ENCODE data around the gene NGRN.
"Not testable (repeated sequence)": the region's sequence is repeated elsewhere in the genome, so short reads cannot be mapped to it uniquely, and the experiment has no call there.

NGRN gene

DNA sequence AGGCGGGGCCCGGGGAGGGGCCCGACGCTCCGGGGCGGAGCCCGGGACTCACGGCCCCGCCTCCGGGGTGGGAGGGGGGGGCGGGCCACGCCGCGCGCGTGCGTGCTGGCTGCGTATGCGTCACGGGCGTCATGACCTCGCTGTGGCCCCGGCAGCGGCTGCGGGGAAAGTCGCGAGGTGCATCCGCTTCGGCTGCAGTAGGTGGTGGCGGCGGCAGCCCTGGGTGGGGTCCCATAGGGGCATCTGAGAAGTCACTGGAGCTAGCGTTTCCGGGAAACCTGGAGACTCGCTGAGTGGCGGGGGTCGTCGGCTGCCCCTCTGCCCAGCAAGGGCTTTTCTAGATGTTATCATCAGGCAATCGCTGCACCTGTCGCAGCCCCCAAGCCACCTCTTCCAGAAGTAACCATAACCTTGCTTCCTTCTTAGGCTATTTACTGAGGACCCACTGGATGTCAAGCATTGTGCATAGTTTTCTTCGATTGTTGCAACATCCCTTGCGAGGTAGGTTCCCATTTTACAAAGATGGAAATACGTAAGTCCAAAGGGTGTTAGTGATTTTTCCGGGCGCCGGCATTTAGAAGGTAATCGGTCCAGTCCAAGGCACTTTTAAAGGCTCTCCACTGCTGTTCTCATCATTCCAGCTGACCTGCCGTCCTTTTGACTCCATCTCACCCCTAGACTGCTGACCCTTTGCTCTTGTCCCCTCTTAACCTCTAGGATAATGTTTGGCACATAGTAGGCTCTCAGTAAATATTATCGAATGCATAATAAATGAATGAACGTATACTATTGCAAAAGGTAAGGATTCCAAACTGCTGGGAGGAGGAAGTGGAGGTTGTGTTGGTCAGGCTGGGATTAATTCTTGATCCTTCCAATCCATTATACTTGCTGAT, 31.1 kb upstream of the NGRN start, which contains the start of gene GDPGP1:
Gene GDPGP1, plus strand, starts transcription at position 114 of the 893 bp plus-strand sequence. CDS start 6,700 bp downstream, outside the sequence.
- peak; percentile 56 for DNase-seq

DNA sequence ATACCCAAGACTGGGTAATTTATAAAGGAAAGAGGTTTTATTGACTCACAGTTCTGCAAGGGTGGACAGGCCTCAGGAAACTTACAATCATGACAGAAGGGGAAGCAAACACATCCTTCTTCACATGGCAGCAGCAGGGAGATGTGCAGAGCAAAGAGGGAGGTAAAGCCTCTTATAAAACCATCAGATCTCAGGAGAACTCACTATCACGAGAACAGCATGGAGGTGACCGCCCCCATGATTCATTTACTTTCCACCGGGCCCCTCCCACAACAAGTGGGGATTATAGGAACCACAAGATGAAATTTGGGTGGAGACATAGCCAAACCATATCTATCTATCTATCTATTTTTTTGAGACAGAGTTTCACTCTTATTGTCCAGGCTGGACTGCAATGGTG, 26.1 kb upstream of the NGRN start:
- DNase-seq, result no peak

DNA sequence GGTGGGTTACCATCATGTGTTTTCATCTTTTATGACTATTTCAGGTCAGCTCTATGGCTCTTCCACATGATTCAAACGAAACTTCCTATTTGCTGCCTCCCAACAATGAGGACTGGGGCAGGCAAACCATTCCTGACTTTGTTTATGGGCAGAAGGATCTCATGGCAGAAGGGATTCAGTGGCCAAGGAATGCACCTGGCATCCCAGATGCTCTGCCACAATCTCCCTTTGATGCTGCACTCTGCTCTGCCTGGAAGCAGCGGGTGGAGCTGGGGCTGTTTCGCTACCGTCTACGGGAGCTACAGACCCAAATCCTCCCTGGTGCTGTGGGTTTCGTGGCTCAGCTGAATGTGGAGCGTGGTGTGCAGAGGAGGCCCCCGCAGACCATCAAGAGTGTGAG, 24.6 kb upstream of the NGRN start:
- DNase-seq, result no peak

DNA sequence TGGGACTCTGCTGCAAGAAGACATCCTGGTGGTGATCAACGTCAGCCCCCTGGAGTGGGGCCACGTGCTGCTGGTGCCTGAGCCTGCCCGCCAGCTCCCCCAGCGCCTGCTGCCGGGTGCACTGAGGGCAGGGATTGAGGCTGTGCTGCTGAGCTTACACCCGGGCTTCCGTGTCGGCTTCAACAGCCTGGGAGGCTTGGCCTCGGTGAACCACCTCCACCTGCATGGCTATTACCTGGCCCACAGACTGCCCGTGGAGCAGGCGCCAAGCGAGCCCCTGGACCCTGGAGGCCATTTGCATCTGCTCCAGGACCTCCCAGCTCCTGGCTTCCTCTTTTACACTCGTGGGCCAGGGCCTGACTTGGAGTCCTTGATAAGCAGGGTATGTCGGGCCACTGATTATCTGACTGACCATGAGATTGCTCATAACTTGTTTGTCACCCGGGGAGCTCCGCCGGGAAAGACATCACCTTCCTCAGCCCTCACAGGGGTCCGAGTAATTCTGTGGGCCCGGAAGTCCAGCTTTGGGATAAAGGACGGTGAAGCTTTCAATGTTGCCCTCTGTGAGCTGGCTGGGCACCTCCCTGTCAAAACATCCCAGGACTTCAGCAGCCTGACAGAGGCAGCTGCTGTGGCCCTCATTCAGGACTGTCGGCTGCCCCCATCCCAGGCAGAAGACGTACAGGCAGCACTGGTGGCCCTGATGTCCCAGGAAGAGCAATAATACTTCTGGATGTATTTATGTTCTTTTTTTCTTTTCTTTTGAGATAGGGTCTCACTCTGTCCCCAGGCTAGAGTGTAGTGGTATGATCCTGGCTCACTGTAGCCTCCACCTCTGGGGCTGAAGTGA, 23.9 kb upstream of the NGRN start:
- DNase-seq, result no peak

DNA sequence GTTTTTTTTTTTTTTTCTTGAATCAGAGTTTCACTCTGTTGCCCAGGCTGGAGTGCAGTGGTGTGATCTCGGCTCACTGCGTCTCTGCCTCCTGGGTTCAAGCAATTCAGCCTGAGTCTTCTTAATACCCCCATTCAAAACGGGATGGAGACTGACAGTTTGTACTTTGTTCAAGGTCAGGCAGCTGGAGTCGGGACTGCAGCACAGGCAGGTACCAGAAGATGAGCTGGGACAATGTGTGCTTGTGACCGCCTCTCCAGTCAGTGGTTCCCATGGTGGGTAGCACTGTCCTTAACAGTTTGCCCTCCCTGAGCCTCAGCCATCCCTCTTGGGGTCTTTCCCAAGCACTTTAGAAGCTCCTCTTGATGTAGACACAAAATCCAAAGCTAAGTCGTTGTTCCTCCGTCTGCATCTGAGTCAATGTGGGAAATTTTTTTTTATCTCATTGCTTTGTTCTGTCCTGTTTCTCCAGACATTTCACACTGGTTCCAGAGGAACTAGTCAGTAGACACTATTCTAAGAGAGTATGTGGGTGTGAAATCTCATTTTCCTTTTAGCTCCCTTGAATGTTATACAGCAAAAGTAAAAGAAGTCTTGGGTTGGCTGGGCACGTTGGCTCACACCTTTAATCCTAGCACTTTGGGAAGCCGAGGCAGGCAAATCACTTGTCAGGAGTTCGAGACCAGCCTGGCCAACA, 21.4 kb upstream of the NGRN start:
- no peak for DNase-seq

DNA sequence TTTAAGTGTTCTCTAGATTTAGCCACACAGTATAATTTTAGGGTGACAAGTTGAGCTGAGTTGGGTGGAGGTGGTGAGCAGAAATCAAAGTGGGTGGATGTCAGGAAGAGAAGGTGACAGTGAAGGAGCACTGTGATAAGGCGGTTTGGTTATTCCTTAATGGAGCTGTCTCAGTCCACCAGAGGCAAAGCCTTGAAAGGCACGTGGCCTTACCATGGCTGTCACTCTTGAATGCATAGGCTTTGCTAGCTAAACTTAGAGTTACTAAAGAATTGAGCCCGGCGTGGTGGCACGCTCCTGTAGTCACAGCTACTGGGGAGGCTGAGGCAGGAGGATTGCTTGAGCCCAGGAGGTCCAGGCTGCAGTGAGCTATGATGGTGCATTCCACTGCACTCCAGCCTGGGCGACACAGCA, 16.7 kb upstream of the NGRN start:
- DNase-seq, result peak; percentile 53

DNA sequence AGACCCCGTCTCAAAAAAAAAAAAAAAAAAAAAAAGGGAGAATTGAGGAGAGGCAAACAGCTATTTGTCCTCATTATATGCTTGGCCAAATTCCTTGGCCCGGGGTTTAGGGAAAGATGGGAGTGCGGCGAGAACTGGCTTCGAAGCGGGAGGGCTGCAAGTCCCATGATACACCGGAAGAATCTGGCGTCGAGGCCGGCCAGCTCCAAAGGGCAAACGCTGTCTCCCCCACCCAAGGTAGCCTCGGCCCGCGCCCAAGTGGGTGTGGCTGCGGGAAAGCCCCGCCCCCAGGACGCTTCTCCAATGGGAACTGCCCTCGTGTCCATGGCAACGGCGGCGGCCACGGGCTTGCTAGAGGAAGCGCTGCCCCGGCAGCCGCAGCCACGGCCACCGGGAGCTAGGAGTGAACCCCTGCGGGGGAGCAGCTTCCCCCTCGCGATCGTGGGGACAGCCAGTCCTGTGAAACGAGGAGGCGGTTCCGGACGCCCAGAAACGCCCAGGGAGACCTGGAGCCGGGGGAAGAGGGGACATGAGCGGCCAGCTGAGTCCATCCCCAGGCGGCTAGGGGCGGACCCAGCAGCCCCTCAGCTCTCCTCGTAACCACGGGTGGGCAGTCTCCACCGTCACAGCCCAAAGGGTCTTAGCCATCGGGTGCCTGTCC, 16.1 kb upstream of the NGRN start, which contains the start of gene TTLL13:
Gene TTLL13, plus strand, starts transcription at position 354 of the 661 bp plus-strand sequence. CDS start 1,075 bp downstream, outside the sequence.
- DNase-seq, result peak; percentile 94

DNA sequence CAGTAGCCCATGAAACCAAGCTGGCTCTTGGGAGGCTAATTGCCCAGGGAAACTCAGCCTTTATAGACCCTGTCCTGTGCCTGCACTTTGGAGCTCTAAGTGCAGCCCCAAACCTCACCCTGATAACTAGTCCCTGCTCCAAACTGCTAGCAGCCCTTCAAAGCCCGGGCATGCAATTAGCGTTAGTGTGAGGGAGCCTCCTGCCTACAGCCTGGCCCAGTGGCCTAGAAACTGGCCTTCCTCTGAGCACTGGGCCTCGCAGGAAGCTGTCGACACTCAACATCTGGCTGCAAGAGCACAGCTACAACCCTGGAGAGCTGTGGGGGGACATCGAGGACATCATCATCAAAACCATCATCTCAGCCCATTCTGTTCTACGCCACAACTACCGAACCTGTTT, 7.7 kb upstream of the NGRN start:
- DNase-seq, result no peak

DNA sequence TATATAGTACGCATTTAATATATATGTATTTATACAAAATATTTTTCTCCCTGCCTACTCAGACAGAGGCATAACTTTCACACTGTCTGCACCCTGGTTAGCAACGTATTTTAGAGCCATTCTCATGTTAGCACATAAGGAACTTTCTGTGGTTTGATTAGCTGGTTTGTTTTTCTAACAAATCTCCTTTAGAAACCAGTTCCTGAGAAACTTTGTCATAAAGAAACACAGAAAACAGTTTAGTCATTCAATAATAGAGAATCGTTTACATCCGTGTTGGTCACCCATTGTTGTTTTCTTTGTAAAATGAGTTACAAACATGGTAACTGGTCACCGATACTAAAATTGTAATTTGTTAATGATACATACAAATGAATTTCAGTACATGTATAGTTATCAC, 5.9 kb upstream of the NGRN start:
- no peak for DNase-seq

DNA sequence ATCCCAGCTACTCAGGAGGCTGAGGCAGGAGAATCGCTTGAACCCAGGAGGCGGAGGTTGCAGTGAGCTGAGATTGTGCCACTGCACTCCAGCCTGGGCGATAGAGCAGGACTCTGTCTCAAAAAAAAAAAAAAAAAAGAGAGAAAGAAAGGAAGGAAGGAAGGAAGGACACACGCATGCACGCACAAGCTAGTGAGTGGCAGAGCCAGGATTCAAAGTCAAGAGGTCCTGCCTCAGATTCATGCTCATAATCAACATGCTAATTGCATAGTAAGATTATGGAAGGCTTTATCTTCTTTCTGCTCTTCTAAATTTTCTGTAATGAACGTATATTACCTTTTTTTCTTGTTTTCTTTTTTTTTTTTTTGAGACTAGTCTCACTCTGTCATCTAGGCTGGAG, 4.7 kb upstream of the NGRN start:
- DNase-seq, result not testable (repeated sequence)

DNA sequence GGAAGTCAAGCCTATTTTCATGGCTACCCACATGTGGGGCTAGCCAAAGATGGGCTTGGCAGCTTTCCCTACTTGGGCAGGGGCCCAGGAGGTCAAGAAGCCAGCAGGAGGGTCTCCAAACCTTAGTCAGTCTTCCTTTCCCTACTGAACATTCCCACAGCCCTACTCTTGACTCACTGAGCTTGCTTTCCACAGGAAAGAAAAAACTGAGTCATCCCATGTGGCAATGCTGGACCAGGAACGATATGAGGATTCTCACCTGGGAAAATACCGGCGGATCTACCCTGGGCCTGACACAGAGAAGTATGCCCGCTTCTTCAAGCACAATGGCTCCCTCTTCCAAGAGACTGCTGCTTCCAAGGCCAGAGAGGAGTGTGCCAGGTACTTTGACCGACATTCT, 3.7 kb upstream of the NGRN start:
- DNase-seq, result no peak

DNA sequence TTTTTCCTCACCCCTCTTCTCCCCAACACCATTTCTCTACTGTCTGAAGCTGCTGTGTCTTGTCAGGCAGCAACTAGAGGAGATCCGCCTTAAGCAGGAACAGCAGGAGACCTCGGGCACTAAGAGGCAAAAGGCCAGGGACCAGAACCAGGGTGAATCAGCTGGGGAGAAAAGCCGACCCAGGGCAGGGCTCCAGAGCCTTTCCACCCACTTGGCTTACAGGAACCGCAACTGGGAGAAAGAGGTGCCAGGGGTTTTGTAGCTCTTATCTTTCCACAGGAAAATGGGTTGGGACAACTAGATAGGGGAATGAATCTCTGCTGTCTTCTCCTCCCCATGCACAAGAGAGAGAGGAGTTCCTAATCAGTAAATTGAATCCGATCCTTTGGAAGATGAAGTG, 3.0 kb upstream of the NGRN start:
- DNase-seq, result no peak

DNA sequence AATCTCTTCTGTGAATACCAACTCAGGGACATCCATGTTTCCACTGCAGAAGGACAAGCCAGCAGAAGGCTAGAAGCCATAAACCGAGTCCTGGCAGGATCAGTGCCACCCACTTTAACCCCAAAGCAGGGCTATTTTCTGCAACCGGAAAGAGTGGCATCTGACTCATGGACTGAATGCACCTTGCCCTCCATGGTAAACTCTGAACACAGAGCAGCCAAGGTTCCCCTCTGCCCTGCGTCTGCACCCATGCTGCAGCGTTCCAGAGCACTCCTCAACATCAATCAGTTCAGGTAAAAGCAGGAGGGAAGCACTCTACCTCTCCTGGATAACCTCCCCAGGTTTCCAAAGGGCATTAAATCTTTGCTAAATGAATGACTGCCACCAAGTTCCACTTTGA, 801 bp upstream of the NGRN start:
- peak; percentile 48 for DNase-seq

DNA sequence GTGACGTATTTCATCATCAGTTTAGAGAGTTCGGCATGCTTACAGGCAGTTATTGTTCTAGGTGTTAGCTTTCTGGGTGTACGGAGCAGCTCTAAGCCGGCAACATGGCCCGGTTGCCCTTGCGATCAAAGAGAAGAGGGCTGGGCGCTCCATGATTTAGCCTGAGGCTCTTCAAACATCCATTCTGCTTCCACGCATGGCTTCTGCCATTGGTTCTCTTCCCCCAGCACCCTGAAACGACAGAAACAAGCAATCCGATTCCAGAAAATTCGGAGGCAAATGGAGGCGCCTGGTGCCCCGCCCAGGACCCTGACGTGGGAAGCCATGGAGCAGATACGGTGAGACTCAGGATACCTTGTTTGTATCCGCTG, 574 bp downstream of the NGRN start:
- peak; percentile 68 for DNase-seq

DNA sequence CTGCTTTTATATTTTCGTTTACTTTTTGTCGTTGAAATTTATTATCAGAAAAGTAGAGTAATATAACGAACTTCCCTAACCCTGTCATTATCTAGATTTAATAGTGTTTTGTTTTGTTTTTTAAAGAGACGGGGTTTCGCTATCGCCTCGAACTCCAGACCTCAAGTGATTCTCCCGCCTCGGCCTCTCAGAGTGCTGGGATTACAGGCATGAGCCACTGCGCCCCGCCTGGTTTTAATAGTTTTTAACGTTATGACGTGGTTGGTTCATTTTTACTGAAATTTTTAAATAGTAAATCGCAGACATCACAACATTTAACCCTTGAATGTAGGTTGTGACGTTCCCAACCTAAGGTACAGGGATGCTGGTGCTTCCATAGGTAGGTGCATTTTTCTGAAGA, 1.0 kb downstream of the NGRN start:
- DNase-seq, result peak; percentile 42

DNA sequence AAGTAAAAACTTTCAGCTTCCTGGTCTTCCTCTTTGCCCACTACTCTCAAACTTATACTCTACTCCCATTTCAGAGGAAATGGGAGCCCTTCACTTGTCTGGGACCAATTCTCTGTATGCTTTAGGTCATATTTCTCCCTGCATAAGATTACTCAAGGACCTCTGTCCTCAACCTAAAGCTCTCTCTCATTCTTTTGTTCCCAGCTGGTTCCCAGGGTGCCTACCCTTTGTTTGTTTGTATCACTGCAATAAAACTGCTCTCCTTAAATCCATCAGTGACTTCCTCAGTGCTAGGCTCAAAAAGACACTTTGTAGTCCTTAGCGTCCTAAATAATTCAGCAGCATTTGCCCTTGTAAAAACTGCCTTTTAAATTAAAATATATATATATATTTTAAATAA, 2.9 kb downstream of the NGRN start:
- peak; percentile 9 for DNase-seq

DNA sequence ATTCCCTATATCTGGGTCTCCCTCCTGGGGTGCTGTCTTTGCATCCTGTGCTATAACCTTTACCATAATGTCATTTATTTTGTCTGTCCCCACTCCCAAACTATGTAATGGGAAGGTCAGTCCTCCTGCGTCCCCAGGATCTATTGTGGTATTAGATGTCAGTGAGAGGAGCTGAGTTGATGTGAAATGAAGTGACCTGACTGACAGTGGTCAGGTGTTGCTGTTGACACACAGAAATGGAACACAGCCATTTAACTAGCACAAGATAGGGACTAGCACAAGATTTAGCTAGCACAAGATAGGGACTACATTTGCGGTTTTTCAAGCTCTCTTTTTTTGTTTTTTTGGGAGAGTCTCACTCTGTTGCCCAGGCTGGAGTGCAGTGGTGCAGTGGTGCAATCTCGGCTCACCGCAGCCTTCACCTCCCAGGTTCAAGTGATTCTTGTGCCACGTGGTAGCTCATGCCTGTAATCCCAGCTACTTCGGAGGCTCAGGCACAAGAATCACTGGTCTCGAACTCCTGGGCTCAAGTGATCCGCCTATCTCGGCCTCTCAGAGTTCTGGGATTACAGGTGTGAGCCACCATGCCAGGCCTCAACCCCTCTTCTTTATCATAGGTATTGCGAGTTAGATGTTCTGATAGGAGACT, 5.2 kb downstream of the NGRN start:
- DNase-seq, result no peak

DNA sequence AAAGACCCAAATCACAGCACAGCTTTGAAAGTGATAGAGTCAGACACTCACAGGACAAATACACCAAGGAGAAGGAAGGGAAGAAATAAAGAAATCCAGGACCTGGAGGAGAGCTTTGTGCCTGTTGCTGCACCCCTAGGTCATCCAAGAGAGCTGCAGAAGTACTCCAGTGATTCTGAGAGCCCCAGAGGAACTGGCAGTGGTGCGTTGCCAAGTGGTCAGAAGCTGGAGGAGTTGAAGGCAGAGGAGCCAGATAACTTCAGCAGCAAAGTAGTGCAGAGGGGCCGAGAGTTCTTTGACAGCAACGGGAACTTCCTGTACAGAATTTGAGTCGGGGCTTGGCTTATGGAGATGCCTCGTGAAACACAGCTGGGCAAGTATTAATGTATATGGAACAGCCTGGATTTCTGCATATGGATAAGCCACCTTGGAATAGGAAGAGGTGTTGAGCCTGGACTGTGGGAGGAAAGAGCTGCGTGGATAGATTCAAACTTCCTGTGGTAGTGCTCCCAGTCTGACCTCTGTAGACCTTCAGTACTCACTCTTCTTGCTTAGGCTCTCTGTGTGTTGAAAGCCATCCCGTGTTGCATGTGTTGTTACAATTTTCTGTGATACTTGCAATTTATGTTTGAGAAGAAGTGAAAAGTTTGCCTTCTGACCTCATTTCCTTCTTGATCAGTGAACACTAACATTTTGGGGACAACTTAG, 6.1 kb downstream of the NGRN start:
- DNase-seq, result no peak

DNA sequence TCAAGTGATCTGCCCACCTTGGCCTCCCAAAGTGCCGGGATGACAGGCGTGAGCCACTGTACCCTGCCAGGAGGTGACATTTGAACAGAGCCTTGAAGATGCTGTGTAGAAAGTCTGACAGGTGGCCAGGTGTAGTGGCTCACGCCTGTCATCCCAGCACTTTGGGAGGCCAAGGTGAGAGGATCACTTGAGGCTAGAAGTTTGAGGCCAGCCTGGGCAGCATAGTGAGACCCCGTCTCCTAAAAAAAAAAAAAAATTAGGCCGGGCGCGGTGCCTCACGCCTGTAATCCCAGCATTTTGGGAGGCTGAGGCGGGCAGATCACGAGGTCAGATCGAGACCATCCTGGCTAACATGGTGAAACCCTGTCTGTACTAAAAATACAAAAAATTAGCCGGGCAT, 13.0 kb downstream of the NGRN start:
- DNase-seq, result not testable (repeated sequence)

DNA sequence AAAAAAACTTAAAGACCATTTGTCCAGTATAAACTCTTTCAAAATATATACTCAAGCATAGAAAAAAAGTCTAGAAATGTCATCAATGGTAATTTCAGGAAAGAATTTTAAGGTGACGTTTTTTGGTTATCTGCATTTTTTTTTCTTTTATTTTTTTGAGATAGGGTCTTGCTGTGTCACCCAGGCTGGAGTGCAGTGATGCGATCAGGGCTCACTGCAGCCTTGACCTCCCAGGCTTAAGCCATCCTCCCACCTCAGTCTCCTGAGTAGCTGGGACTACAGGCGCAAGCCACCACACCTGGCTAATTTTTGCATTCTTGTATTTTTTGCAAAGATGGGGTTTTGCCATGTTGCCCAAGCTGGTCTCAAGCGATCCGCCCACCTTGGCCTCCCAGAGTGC, 15.3 kb downstream of the NGRN start:
- not testable (repeated sequence) for DNase-seq

DNA sequence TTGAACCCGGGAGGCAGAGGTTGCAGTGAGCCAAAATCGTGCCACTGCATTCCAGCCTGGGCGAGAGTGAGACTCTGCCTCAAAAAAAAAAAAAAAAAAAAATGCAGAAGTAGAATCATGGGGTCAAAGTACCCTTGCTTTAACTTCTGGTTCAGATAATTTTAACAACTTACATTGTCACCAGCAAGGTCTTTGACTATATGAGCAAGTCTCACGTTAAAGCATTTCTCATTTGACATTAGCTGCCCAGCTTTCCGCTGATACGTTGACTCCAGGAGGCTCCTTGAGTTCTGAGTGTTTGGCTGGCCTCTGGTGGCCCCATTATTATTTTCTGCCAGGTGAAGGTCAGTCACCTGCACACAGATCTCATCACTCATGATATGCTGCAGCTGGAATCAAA, 16.2 kb downstream of the NGRN start:
- DNase-seq, result peak; percentile 17
